Activated CD8-positive, alpha-beta memory T cell treated with anti-CD3 and anti-CD28 coated beads, Interleukin-2, amount 10 ng/mL, durations not matched to agents 7 days and 5 days (primary cell): ENCODE measurements around the gene RNU1-1. TPM values are rescaled to one million over a fixed set of nuclear protein-coding genes. Genes with fewer than 3 reads are reported as not detected.
A peak's percentile ranks its signal among the peaks of the same experiment; 100 is the strongest.
"Not testable (repeated sequence)": the region's sequence is repeated elsewhere in the genome, so short reads cannot be mapped to it uniquely, and the experiment has no call there.

ENCODE experiments used
- ATAC-seq: fragments of 150-1000 bp; cut with Tn5 transposase; one replicate; pipeline ENCODE4 v1.10.0; 2021; ENCODE audit warnings: moderate library complexity
- CTCF ChIA-PET: fragments of 350-600 bp; sonication (Branson Sonifier 250); formaldehyde crosslinking; loops from one replicate; lab custom pipeline; 2021; ENCODE audit warnings: antibody characterized with exemption; lab: Charles Lee
- DNase-seq: peaks from one replicate; pipeline ENCODE4 v3.0.0-alpha.2; 2020
- H3K27ac Mint-ChIP-seq: one replicate; pipeline ENCODE4 v1.8.0; 2021; ENCODE audit warnings: mild to moderate bottlenecking, mixed read lengths
- H3K27me3 Mint-ChIP-seq: one replicate; pipeline ENCODE4 v1.8.0; 2021; ENCODE audit warnings: mixed read lengths
- H3K36me3 Mint-ChIP-seq: one replicate; pipeline ENCODE4 v1.8.0; 2021; ENCODE audit warnings: mild to moderate bottlenecking, mixed read lengths
- H3K4me1 Mint-ChIP-seq: one replicate; pipeline ENCODE4 v1.8.0; 2021; ENCODE audit warnings: mixed read lengths
- H3K4me3 Mint-ChIP-seq: one replicate; pipeline ENCODE4 v1.8.0; 2021; ENCODE audit warnings: mild to moderate bottlenecking, moderate library complexity, mixed read lengths
- H3K9me3 Mint-ChIP-seq: one replicate; pipeline ENCODE4 v1.8.0; 2022; ENCODE audit warnings: low read depth, mixed read lengths
- total RNA-seq, 2 experiments: library from RNA; stranded (reverse); gene quantifications; one replicate each; pipeline ENCODE4 v1.2.3, GENCODE V29; 2021

RNU1-1 gene
- total RNA-seq, 2 experiments from 2014 or later = 922 to 3,744 TPM

DNA sequence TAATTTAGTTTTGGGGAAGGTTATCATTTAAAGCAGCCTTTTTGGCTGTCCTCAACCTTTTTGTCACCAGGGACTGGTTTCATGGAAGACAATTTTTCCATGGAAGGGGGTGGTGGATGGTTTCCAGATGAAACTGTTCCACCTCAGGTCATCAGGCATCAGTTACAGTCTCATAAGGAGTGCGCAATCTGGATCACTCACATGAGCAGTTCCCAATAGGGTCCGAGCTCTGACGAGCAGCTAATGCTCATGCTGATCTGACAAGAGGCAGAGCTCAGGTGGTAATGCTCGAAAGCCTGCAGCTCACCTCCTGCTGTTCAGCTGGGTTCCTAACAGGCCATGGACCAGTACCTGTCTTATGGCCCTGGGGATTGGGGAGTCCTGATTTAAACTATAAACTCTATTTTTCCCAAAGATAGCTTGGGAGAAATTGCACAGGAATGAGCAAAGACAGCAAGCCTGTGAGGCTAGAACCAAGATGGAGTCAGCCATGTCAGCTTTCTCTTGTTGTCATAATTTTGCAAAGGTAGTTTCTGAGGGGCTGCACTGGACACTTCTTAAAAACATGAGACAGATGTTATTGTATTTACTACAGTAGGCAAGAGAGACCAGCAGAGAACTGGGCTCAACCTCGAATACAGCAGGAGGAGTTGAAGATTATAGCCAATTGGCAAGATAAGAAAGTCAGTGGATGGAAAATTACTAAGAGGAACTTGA, 2.8 kb upstream of the RNU1-1 start:
- H3K9me3 Mint-ChIP-seq, H3K4me1 Mint-ChIP-seq, H3K27ac Mint-ChIP-seq, DNase-seq, H3K4me3 Mint-ChIP-seq, H3K36me3 Mint-ChIP-seq, ATAC-seq: not testable (repeated sequence)
- CTCF ChIA-PET = interaction anchor here (0.6 kb wide), 1 partner anchor 17 kb away, joined by 3 read pairs; no protein-coding TSS in a partner anchor
- H3K27me3 Mint-ChIP-seq = peaks cover 47% of the 10 kb centered on the region

DNA sequence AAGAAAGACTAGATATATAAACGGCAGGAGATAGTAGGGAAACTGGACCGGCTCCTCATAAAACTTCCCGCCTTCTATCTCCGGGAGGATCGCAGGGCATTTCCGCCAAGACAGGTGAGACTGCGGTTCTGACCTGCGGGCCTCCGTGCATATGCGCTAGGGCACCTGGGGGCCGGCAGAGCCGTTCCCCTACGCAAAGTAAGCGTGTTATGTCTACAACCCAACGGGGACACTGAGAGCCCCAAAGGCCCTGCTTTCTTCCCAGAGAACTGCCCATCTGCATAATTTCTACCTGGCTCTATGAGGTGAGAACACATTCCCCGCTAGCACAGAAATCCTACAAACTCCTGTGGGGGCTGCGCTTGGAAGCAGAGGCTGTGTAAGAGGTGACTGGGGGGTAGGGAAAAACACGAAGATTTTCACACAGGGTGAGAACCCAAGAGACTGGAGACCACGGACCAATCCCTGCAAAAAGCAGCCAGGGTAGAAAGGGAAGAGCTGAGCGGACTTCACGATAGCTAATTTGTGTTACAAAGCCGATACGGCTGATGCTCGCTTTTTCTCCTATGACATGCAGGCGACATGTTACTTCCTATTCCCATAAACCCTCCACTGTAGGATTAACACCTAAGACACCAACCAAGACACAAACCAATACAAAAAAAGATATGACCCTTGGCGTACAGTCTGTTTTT, 526 bp downstream of the RNU1-1 start:
- CTCF ChIA-PET, H3K4me3 Mint-ChIP-seq, H3K4me1 Mint-ChIP-seq, H3K27ac Mint-ChIP-seq, H3K9me3 Mint-ChIP-seq, H3K36me3 Mint-ChIP-seq: not testable (repeated sequence)
- H3K27me3 Mint-ChIP-seq = peaks cover 18% of the 10 kb centered on the region
- peak; percentile 99 for ATAC-seq
- peak; percentile 87 for DNase-seq

DNA sequence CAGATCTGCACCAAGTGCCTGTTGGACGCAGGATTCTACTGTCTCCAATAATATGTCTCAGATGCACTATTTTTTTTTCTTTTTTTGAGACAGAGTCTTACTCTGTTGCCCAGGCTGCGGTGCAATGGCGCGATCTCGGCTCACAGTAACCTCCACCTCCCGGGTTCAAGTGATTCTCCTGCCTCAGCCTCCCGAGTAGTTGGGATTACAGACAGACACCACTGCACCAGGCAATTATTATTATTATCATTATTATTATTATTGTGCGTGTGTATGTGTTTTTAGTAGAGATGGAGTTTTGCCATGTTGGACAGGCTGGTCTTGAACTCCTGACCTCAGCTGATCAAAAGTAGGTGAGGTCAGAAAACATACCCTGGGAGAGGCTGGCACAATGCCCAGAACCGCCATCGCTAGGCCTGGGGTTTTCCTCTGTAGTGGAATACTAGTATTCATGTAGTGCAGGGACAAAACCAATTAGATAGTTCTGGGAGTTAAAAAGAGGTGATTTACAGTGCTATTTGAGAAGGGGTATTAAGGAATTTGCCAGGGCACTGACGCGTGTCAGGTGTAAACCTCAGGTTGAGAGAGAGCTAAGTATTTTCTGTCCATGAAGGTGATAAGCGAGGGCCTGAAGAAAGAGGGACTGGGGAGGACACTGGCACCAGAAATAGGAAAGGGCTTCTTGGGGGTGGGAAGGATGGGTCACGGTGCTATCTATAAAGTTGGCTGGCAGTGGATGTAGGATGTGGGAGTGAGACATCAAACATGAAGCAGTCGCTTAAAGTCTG, 1.3 kb downstream of the RNU1-1 start:
- H3K4me1 Mint-ChIP-seq, H3K27ac Mint-ChIP-seq, CTCF ChIA-PET, H3K9me3 Mint-ChIP-seq, H3K36me3 Mint-ChIP-seq, H3K4me3 Mint-ChIP-seq, DNase-seq: not testable (repeated sequence)
- peaks cover 12% of the 10 kb centered on the region for H3K27me3 Mint-ChIP-seq
- peak; percentile 22 for ATAC-seq

DNA sequence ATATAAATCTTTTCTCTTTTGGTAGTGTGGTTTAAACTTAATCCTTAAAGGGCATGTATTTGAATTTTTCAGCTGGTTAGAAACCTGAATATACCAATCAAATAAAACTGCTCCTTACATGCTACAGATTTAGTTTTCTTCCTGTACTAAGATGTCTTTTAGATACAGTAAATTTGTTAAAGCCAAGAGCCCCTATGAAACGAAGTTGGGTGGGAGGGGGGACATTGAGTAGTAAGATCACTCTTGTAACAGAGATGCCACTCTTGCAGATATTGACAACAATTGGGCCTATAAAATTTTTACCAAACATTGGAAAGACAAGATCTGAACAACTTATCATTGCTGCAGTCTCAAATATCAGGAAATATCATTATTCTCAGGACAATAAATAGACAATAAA, 2.2 kb downstream of the RNU1-1 start:
- ATAC-seq, H3K27ac Mint-ChIP-seq, H3K4me3 Mint-ChIP-seq, H3K4me1 Mint-ChIP-seq, H3K27me3 Mint-ChIP-seq, DNase-seq, H3K36me3 Mint-ChIP-seq, CTCF ChIA-PET, H3K9me3 Mint-ChIP-seq: not testable (repeated sequence)

DNA sequence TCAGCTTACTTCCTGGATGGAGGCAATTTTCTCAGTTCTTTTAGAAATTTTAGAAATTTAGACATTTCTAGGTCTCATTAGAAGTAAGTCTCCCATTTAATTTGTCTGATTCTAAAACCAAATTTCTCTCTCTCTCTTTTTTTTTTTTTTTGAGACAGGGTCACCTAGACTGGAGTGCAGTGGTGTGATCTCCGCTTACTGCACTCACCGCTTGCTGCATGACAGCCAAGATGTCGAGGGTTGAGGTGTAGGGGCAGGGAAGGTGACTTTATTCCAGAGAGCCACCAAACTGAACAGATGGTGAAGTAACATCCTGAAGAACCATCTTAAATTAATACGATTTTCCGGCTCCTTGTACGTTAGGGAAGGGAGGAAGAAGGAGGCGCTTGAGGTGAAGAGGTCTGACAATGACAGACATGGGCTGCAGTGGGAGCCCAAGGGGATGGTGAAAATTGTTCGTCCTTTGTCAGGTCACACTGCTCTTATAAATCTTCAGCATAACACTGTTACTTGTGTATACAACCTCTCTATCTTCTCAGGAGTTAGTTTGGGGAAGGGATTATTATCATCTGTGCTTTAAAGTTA, 5.1 kb downstream of the RNU1-1 start:
- ATAC-seq, H3K9me3 Mint-ChIP-seq, H3K27me3 Mint-ChIP-seq, H3K27ac Mint-ChIP-seq, H3K4me1 Mint-ChIP-seq, CTCF ChIA-PET, H3K4me3 Mint-ChIP-seq, H3K36me3 Mint-ChIP-seq: not testable (repeated sequence)
- peak; percentile 50 for DNase-seq

DNA sequence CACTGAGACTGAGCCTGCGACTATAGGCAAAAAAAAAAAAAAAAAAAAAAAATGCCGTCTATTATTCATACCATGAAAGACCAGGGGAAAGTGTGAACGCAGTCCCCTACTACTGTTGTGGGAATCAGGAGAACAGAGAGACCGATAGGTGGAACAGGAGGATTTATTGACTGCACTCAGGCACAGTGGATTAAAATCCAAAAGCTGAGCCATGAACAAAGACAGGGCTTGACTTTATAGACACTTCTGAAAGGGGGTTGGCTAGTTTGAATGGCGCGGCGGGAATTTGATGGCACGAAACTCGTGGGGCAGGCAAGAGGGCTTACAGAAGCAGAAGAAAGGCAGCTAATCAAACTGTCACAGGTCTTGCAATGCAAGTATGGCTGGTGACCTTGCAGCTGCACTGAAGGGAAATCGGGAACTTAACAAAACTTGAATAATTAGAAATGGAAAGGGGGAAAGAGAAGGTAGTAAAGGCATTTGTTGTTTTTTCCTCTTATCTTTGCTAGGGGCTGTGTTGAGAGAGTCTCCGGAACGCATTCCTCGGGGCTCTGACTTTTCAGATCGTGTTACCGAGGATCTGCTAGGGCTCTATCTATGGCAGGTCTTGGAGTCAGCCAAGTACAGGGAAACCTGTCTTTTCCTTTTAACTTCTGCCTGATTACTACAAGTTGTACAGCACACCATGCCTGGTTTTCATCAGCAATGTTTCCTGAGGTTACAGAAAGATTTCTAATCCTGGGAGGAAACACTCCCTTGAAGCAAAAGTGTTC, 7.5 kb downstream of the RNU1-1 start:
- H3K9me3 Mint-ChIP-seq, H3K27ac Mint-ChIP-seq, H3K27me3 Mint-ChIP-seq, H3K4me3 Mint-ChIP-seq, H3K4me1 Mint-ChIP-seq, DNase-seq, ATAC-seq, H3K36me3 Mint-ChIP-seq: not testable (repeated sequence)
- CTCF ChIA-PET = interaction anchor here (1.2 kb wide), 1 partner anchor 204 kb away, joined by 3 read pairs; no protein-coding TSS in a partner anchor

DNA sequence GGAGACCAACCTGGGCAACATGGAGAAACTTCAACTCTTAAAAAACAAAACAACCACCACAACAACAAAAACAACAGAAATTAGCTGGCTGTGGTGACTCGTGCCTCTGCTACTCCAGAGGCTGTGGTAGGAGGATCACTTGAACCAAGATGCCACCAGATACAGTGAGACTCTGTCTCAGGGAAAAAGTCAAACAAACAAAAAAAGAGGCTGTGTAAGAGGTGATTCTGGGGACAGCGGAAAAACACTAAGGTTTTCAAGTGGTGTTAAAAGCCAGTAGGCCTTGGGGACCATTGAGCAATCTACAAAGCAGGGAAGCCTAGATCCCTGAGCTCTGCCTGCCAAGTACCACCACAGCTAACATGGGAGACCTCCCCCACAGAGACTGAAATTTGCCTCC, 8.2 kb downstream of the RNU1-1 start:
- CTCF ChIA-PET = not testable (repeated sequence)

DNA sequence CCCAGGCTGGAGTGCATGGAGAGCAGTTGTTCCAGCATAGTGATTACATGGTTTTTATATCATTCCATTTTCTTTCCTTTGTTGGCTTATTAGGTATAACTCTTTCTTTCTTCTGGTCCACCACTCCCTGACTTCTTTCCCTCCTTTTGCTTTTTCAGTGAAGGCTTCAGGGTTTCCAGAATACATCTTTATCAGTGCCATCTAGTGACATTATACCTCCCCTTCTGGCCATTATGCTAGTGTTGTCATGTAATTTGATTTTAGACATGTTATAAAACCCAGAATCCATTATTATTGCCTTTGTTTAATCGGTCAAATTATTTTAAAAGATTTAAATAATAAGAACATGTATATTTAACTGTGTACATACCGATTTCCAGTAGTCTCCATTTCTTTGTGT, 10.6 kb downstream of the RNU1-1 start:
- H3K27me3 Mint-ChIP-seq = peaks cover 10% of the 10 kb centered on the region
- ATAC-seq (no peak), DNase-seq (no peak)
- H3K4me3 Mint-ChIP-seq = no peak overlapping the region
- peaks cover 11% of the 10 kb centered on the region for H3K4me1 Mint-ChIP-seq
- CTCF ChIA-PET = no interaction called here
- no peak overlapping the region for H3K27ac Mint-ChIP-seq
- peaks cover 4% of the 10 kb centered on the region for H3K9me3 Mint-ChIP-seq
- H3K36me3 Mint-ChIP-seq = peaks cover 5% of the 10 kb centered on the region

More for the DNA sequence above, 8.2 kb downstream of the RNU1-1 start:
- not testable (repeated sequence) for H3K4me3 Mint-ChIP-seq, H3K36me3 Mint-ChIP-seq, H3K27ac Mint-ChIP-seq, DNase-seq, H3K27me3 Mint-ChIP-seq, H3K4me1 Mint-ChIP-seq, H3K9me3 Mint-ChIP-seq, ATAC-seq

DNA sequence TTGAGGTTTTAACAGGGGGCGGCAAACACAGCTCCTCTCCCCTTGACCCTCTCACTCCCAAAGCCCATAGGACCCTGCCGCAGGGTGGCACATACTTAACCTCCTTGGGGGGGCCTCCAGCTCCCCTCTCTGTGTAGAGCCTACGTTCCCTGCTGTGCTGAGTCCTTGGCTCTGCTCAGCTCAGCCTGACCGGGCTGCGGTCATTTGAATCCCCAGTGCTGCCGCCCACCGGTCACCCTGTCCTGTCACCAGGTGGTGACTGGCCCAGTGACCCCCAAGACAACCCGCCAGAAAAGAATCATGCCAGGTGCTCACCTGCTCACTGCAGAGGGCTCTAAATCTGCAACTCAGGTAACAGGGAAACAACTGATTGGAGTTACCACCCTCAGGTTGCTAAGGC, 12.6 kb downstream of the RNU1-1 start:
- H3K4me3 Mint-ChIP-seq, DNase-seq, H3K36me3 Mint-ChIP-seq, CTCF ChIA-PET, ATAC-seq, H3K9me3 Mint-ChIP-seq, H3K27ac Mint-ChIP-seq: not testable (repeated sequence)
- Mint-ChIP-seq H3K4me1 (peaks cover 18% of the 10 kb centered on the region), H3K27me3 (peaks cover 10% of the 10 kb centered on the region)

DNA sequence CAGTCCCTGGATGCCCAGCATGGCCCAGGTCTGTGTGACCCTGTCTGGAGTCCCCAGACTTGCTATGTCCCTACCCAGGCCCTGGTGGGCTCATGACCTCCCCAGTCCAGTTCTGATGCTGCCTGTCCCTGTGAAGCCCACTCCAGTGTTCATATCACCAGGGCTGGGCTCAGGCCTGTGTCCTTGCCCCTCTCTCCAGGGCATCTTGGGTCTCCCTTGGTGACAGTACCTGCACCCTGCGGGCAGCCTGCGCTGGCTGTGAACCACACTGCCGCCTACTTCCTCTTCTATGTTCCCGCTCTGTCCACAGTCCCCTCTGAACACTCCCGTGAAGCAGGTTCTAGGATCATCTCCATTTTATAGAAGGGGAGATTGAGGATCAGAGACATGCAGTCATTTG, 13.1 kb downstream of the RNU1-1 start:
- not testable (repeated sequence) for H3K4me3 Mint-ChIP-seq

DNA sequence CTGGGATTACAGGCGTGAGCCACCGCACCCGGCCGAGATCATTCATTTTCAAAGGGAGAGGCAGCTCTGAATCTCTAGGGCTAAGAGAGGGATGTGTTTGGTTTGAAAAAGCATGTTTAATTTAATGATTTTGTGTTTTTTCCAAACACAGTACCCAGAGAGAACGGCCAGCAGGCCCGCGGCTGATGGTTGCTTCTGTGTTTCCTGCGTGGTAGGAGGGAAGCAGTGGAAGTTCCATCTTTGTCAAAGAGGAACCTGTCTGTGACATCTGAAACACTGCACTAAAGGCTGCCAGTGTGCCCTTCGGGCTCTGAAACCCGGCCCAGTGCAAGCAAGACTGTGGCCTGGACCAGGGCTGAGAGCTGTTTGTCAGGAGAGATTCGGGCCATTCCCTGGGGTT, 13.6 kb downstream of the RNU1-1 start:
- not testable (repeated sequence) for H3K9me3 Mint-ChIP-seq, ATAC-seq, H3K36me3 Mint-ChIP-seq, H3K27ac Mint-ChIP-seq, DNase-seq
- CTCF ChIA-PET = interaction anchor here (0.7 kb wide), 1 partner anchor 16 kb away, joined by 3 read pairs; no protein-coding TSS in a partner anchor
- Mint-ChIP-seq H3K4me1 (peaks cover 18% of the 10 kb centered on the region), H3K4me3 (peak overlapping the region; percentile 24), H3K27me3 (peaks cover 10% of the 10 kb centered on the region)

More for the DNA sequence above, 13.1 kb downstream of the RNU1-1 start:
- Mint-ChIP-seq H3K4me1 (peaks cover 18% of the 10 kb centered on the region), H3K27me3 (peaks cover 10% of the 10 kb centered on the region)
- H3K9me3 Mint-ChIP-seq, CTCF ChIA-PET, ATAC-seq, H3K27ac Mint-ChIP-seq, H3K36me3 Mint-ChIP-seq, DNase-seq: not testable (repeated sequence)

DNA sequence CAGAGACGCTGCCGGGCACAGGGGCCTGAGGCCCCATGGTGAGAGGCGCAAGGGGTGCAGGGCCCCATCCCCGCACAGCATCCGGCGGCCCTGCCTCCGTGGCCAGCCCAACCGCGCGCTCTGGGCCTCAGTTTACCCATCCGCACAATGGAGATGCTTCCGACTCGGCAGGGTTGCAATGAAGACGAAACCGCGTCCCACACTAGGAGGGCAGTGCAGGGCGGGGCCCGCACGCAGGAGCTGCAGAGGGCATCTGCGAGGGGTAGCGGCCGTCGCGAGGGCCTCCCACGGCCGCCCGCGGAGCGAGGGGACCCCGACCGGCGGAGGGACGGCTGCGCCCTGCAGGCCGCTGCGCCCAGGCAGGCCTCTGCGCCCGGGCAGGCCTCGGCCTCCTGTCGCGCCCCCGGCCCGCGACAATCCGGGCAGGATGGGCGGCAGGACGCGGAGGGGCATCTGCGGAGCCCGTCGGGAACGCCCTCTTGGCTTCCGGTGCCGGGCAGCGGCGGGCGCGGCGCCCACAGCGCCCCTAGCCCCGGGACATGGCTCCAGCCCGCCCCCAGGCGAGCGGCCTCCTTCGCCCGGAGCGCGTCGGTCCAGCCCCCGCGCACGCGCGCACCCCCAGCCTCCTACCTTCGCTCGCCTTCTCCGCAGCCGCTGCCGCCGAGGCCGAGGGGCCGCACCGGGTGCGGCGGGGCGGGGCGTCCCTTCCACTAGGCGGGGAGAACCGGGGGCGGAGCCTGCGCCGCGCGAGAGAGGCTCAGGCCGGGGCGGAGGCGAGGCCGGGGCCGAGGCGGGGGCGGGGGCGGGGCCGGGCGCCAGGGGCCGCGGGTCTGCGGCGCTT, 15.3 kb downstream of the RNU1-1 start:
- H3K36me3 Mint-ChIP-seq = no peaks in the 10 kb centered on the region
- DNase-seq = peak; percentile 88
- CTCF ChIA-PET = interaction anchor here (1.2 kb wide), 1 partner anchor 9 kb away, joined by 3 read pairs; no protein-coding TSS in a partner anchor
- H3K4me3 Mint-ChIP-seq = peak overlapping the region; percentile 73
- H3K27ac Mint-ChIP-seq = no peak overlapping the region
- H3K27me3 Mint-ChIP-seq = peaks cover 10% of the 10 kb centered on the region
- H3K4me1 Mint-ChIP-seq = peaks cover 17% of the 10 kb centered on the region
- ATAC-seq = peak; percentile 97
- H3K9me3 Mint-ChIP-seq = no peaks in the 10 kb centered on the region
